GM19455 (cell line): ENCODE measurements around the gene PARL.
"Not testable (repeated sequence)": the region's sequence is repeated elsewhere in the genome, so short reads cannot be mapped to it uniquely, and the experiment has no call there.

Source experiments
- ATAC-seq: cut with Tn5 transposase; IDR thresholded peaks from one replicate; pipeline ENCODE4 v1.9.1; 2021; ENCODE audit not compliant: unreplicated experiment

PARL gene

DNA sequence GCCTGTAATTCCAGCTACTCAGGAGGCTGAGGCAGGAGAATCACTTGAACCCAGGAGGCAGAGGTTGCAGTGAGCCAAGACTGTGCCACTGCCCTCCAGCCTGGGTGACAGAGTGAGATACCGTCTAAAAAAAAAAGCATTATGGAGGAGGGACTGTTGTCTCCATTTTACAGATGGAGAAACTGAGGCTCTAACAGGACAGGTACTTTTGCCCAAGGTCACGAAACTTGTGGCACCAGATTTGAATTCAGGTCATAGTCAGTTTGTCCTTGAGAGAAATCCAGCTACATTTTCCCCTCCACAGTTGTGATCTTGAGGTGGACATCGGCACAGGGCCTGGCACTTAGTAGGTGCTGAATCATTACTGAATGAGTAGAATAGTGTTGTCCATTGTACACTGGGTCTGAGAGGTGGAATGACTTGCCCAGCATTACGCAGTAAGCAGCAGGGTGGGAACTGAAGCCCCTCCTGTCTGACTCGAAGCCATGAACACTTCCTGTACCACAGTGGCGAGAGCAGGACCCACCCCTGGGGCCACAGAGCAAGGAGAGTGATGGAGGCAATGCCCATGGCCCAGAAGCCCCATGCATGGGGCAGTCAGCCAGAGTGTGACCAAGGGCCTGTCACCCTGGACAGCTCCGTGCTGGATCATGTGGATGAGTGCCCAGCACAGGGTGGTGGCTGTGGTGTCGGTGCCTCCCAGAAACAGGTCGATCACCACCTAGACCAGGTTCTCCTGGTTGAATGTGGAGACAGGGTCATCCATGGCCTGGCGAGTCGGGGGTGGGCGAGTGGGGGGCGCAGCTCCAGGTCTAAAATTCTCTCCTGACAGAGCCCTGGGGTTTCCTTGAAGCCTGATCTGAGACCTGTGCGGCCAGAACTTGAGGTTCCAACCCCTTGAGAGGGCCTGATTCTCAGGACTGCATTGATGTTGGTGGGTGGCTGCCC, 20.4 kb upstream of the PARL start:
- ATAC-seq, result no peak

DNA sequence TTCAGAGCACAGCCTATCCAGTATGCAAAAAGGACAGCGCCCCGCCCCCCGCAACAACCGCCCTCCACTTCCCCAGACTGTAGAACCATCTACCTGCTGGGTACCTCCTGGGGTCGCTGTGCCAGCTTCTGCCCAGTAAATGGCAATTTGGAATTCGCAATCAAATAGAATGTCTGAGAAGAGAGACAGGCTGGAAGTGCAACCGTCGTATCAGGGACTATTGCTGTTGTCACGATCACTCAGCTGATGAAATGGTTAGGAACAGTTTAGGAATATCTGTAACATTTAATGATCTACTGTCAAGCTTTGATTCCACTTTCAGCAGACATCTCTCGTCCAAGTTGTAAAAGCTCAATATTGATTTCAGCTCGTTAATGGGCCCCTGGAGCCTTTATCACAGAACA, 13.3 kb upstream of the PARL start:
- no peak for ATAC-seq

DNA sequence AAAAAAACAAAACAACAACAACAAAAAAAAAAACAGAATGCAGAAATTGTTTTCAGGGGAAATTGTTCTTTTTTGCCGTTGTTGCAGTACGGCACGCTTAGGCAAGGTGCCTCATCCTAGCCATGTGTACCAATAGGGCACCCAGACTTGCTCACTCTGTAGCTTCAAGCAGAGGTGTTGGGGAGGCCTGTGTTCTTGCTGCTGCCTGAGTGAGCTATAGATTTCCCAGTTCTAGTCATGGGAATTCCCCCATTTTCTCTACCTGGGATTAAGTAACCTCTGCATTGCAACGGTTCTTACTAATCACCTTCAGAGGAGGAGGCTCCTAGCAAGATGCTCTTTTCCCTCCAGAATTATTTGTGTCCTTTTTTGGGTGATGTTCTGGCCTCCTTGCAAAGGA, 12.9 kb upstream of the PARL start:
- ATAC-seq, result no peak

DNA sequence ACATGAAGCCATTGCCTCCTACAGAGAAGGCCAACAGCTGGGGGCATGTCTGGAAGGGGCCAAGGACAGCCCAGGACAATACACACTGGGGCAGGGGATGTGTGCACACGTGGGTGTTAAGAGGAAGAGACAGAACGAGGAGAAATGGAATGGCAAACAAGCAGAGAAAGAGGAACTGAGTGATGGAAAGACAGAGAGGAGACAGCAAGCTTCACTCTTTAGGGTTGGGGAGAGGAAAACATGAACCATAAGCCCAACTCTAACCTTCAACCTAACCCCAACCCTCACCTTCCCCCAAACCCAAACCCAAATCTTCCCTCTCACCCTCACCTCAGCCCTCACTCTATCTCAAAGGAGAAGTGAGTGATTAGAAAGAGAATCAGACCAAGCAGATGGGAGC, 11.9 kb upstream of the PARL start:
- no peak for ATAC-seq

DNA sequence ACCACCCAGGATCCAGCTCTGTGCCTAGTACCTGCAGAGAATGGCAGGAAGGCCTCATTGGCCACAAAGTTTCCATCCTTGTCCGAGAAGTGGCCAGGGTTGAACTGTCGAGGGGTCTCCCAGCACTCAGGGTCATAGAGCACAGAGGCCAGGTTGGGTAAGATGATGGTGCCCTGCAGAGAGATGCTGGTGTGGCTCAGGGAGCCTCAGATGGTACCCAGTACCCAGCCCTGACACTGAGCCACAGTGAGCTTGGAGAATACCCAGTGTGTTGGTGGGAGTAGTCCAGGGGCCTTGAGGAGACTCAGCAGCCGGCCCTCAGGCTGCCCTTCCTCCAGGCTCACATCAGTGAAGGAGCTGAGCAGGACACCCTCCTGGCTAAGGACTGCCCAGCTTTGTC, 11.5 kb upstream of the PARL start:
- no peak for ATAC-seq

DNA sequence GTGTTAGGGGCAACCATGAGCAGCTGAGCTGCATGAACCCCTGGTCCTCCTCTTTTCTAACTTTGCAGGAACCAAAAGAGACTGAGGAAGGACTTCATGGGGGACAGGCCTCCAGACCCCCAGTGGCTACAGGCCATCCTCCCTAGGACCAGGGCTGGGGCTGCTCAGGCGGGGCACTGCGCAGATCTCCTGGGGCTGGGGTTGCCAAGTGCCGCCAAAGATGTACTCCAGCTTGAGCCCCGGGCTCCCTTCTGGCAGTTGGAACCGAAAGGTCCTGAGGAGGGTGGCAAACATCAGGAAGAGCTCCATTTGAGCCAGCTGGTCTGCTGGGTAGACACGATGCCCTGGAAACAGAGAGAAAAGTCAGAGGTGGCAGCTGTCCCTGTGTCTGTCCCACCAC, 11.1 kb upstream of the PARL start:
- ATAC-seq, result no peak

DNA sequence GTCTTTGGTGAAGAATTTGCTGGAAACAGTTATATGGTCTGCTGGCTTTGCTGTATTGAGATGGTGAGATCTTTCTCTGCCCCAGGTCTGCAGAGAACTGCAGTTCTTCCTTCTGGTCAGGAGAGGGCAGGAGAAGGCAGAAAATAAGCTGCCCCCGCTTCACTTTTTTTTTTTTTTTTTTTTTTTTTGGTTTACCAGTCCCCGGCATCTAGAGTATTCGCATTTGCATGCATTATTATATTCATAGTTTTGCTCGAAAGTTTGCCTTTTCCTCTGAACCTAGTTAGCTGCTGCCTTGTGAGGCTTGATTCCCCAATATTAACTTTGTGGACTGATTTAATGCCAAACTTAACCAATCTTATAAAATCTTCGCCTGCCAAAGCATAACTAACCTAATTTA, 10.6 kb upstream of the PARL start:
- ATAC-seq, result no peak

DNA sequence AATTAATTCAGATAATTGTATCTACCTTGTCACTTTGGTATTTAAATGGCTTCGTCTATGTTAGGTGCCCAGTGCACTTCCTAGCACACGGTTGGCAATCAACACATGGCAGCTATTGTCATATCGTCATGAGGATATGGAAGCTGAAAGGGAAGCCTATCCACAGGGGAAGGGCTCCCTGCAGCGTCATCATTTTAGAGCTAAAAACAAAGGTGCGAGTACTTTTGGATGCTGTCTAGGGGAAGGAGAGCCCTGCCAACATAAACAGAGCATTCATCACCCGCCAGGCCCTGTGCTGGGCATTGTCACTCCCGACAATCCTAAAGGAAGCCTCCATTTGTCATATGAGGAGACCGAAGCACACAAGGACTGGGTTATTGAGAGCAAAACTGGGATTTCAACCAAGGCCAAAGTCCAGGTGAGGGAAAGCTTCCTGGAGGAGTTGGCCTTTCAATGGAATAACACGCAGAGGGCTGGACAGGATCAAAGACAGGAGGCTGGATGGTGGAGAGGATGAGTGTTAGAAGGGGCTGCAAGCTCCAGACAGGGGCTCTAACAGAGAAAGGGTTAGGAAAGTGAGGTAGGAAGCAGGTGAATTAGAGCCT, 8.0 kb upstream of the PARL start:
- ATAC-seq, result no peak

DNA sequence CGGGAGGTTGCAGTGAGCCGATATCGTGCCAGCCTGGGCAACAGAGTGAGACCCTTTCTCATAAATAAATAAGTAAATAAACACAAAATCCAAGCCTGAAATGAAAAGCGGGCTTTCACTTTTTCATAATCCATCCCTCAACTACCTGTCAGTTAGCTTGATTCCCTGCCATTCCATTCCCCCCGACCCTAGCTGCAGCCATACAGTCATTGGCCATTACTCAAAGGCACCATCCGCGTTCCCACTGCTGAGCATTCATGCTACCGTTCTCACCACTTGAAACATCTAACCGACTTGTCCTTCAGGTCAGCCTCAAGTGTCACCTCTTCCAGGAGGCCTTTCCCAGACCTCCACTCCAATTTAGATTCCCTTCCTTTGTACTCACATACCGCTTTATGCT, 1.1 kb upstream of the PARL start:
- ATAC-seq, result no peak

DNA sequence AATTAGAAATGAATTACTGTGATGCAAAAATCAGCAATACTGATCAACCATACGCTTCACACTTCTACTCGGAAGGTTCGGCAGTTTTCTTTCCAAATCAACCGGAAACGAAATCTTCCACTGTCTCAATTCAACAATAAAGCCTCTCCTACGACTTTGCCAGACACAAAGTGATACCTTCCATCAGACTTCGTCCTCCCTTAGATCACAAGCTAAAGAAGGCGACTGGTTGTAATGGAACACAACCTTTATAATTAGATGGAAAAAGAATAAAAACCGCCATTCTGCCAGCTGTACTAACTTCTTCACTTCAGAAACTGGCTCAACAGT, 618 bp downstream of the PARL start:
- no peak for ATAC-seq

DNA sequence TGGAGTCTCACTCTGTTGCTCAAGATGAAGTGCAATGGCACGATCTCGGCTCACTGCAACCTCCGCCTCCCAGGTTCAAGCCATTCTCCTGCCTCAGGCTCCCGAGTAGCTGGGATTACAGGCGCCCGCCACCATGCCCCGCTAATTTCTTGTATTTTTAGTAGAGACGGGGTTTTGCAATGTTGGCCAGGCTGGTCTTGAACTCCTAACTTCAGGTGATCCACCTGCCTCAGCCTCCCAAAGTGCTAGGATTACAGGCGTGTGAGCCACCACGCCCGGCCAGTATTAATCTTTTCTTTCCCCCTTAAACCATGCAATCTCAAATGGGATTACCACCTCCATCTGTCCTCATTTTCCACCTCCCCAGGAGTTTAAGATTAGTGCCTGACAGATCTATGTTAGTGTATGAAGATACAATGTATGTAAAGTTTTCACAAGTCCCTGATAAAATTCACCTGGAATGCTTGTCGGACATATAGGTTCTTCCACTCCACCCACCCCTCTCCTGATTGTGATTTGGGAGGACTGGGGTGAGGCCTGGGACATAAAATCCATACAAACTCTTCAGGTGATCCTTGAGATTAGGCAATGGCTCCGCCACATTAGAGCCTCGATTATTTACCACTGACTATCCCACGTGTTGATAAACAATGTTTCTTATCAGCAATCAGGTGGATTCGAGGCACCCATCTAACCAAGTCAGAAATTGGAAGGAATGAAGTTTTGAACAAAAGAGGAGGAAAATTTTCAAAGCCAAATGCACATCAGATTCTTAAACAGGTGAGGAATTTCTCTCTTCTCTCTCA, 1.2 kb downstream of the PARL start:
- no peak for ATAC-seq

DNA sequence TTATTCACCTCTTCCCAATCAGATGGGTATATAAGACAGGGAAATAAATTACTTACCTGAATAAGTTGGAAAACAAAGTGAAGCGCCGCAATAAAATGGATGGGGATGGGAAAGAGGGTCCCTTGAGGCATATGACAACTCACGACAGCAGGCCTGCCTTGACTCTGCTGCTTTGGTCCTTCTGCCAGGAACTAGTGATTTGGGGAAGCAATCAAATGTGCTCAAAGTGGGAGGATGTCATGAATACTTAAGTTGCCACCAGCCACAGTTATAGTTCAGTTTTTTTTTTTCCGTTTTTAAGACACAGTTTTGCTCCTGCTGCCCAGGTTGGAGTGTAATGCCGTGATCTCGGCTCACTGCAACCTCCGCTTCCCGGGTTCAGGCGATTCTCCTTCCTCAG, 4.6 kb downstream of the PARL start:
- ATAC-seq, result no peak

DNA sequence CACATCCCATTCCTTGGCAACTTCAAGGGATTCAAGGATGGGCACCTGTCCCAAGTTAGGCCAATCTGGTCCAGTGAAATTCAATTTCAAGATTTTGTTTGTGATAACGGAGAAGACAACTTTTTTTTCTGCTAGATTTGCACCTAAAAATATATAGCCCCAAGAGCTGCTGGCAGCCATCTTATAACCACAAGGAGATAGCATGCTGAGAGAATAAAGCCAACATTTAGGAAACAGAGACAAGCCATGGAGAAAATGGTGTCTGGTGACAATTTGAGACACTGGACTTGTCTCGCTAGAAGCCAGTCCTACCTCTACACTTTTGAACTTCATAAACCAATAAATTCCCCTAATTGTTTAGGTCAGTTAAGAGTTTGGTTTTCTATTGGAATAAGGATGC, 5.4 kb downstream of the PARL start:
- ATAC-seq, result no peak

DNA sequence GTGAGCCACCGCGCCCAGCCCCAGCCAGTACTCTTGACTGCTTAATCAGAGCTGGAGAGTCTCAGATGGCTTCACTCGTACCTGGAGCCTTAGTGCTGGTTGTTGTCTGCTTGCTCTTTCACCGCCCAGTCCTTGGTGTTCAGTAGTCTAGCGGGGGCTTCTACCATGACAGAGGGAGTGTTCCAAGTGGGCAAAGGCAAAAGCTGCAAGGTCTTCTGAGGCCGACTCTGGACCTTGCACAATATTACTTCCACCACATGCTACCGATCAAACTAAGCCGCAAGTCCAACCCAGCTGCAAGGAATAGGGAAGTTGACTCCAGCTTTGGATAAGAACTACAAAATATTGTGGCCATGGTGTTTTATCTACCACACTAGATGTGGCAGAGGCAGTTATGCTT, 6.6 kb downstream of the PARL start:
- ATAC-seq, result no peak

DNA sequence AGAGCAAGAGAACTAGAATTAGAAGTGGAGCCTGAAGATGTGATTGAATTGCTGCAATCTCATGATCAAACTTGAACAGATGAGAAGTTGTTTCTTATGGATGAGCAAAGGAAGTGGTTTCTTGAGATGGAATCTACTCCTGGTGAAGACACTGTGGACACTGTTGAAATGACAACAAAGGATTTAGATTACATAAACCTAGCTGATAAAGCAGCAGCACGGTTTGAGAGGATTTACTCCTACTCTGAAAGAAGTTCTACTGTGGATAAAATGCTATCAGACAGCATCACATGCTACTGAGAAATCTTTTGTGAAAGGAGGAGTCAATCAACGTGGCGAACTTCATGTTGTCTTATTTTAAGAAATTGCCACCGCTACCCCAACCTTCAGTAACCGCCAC, 7.5 kb downstream of the PARL start:
- not testable (repeated sequence) for ATAC-seq

DNA sequence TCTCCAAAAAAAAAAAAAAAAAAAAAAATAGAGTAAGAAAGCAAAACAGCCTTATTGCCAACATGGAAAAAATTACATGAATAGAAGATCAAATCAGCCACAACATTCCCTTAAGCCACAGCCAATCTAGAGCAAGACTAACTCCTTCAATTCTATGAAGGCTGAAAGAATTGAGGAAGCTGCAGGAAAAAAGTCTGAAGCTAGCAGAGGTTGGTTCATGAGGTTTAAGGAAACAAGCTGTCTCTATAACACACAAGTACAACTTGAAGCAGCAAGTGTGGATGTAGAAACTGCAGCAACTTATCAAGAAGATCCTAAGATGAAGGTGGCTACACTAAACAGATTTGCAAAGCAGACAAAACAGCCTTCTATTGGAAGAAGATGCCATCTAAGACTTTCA, 9.3 kb downstream of the PARL start:
- no peak for ATAC-seq

DNA sequence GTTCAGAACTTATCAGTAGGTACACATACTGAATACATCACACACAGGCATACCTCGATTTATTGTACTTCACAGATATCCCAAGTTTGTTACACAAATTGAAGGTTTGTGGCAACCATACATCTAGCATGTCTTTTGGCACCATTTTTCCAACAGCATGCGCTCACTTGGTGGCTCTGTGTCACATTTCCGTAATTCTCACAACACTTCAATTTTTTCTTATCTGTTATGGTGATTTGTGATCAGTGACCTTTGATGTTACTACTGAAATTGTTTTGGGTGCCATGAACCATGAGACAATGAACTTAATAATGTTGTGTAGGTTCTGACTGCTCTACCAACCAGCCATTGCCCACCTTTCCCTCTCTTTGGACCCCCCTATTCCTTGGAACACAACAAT, 10.8 kb downstream of the PARL start:
- ATAC-seq, result no peak

DNA sequence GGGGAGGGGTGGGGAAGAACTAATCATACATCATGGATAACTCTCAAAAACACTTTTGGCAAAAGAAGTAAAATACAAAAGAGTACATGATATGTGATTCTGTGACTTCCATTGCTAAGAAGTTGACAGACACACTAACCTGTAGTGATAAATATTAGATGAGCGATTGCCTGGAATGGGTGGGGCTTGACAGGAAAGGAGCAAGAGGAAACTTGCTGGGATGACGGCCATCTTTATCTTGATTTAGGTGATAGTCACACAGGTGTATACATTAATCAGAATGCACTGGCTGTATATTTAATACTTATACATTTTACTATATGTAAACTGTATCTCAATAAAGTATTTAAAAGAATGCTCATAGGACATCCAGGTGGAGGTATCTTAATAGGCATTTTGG, 13.1 kb downstream of the PARL start:
- ATAC-seq, result no peak

DNA sequence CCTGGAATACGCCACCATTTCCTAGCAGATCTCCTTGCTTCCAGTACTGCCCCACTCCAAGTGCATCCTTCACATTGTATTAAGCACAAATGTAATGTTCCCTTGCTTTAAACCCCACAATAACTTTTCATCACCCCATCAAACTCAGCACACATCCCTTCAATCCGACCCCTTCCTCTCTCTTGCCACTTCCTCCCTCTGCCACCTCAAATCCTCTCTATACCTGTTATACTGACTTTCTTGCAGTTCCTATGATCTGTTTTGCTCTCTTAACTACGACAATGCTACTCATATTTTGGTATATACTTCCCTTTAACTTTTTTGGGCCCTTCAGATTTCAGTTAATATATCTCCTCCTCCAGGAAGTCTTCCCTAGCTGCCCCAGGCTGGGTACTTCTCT, 14.1 kb downstream of the PARL start:
- no peak for ATAC-seq

DNA sequence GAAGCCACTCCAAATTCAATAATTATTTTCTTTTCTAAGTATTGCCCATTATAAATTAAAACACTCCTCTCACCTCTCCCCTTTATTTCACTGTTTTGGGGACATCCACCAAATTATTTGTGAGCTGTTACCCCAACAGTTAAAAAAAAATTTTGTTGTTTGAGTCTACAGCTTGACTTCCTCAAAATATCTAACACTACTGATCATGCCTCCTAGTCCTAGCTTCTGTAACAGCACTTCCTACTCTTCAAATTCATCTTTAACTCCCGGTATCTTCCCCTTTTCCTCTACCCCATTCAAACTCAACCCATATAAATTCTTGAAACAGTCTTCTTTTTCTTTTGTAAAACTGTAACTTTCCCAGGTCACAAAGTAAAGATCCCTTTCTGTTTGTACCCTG, 15.9 kb downstream of the PARL start:
- no peak for ATAC-seq

DNA sequence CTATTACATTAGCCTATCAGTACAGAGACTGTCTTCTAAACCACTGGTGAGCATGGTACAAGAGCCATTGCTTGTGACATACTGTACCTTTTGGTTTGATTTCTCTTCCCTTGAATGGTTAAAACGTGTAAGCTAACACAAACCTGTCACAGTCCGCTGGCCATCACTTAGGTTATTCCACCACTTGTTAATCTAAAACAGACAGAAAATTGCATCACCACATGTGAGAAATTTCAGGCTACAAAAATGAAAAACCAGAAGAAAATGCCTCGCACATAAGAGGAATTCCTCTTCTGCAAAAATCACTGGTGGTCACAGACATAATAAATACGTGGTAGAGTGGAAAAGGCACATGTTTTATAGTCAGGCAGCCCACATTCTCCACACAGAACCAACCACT, 22.1 kb downstream of the PARL start:
- no peak for ATAC-seq

DNA sequence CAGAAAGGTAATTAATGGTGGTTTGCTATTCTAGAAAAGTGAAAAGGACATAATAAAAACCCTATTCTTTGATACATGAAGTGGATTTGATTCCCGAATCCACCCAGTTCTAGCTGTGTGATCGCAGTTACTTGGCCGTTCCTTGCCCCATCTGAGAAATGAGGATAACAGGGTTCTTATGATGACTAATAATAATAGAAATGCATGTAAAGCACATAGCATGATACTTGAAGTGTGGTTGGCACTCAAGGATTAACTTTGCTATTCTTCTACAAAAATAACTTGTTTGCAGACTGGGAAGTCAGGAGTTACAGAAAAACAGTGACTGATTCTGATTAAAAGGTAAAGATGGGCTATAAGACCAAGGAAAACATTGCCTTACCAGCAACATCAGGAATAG, 26.8 kb downstream of the PARL start:
- ATAC-seq, result no peak
